ENCODE measurements around the gene AIP. TPM values are rescaled to one million over a fixed set of nuclear protein-coding genes. Genes with fewer than 3 reads are reported as not detected.
A peak's percentile ranks its signal among the peaks of the same experiment; 100 is the strongest.
"Not testable (repeated sequence)": the region's sequence is repeated elsewhere in the genome, so short reads cannot be mapped to it uniquely, and the experiment has no call there.

The AIP gene
- total RNA-seq, 1 donor from 2014 or later = 55.3 TPM

DNA sequence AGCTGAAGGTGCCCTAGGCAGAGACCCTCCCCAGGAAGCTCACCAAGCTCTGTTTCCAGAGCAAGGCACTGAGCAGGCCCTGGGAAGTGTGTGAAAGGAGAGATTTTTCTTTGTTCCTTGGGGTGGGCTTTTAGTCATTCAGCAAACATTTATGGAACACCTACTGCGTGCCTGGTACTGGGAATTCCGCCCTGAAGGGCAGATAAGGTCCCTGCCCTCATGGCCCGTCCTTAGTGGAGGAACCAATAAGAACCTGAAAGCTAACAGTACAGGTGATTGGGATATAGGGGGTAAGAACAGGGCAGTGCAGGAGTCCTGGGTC lies 17.7 kb upstream of the AIP start:
- TF ChIP-seq, protein P1, sequence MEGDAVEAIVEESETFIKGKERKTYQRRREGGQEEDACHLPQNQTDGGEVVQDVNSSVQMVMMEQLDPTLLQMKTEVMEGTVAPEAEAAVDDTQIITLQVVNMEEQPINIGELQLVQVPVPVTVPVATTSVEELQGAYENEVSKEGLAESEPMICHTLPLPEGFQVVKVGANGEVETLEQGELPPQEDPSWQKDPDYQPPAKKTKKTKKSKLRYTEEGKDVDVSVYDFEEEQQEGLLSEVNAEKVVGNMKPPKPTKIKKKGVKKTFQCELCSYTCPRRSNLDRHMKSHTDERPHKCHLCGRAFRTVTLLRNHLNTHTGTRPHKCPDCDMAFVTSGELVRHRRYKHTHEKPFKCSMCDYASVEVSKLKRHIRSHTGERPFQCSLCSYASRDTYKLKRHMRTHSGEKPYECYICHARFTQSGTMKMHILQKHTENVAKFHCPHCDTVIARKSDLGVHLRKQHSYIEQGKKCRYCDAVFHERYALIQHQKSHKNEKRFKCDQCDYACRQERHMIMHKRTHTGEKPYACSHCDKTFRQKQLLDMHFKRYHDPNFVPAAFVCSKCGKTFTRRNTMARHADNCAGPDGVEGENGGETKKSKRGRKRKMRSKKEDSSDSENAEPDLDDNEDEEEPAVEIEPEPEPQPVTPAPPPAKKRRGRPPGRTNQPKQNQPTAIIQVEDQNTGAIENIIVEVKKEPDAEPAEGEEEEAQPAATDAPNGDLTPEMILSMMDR (IDR thresholded peaks at IDR 0.05; ENCODE audit: borderline replicate concordance) = no peak
- Histone ChIP-seq H3K4me1 (peaks cover 51% of the 10 kb centered on the region), H3K9me3 (replicated peaks) (no peaks in the 10 kb centered on the region), H3K36me3 (no peaks in the 10 kb centered on the region), H3K27ac (replicated peaks) (peak overlapping the region; percentile 95), H3K27me3 (ENCODE audit: low read depth) (no peaks in the 10 kb centered on the region), H3K4me3 (peak overlapping the region; percentile 75)
- no peak for DNase-seq
- intact Hi-C loops (cut with micrococcal nuclease) = no loop called here

DNA sequence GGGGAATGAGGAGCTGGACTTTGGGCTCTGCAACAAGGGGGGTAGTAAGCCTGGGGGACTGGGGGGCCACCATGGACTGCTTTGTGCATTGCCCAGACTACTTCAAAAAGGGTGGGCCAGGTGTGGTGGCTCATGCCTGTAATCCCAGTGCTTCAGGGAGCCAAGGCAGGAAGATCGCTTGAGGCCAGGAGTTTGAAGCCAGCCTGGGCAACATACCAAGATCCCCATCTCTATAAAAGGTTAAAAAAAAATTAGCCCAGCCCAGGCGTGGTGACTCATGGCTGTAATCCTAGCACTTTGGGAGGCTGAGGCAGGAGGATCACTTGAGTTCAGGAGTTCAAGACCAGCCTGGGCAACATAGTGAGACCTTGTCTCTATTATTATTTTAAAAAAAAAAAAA lies 17.3 kb upstream of the AIP start:
- H3K27me3 ChIP-seq (ENCODE audit: low read depth); H3K36me3 ChIP-seq; DNase-seq; intact Hi-C loops (cut with micrococcal nuclease); H3K9me3 ChIP-seq (replicated peaks): not testable (repeated sequence)
- peak overlapping the region; percentile 75 for H3K4me3 ChIP-seq
- peaks cover 51% of the 10 kb centered on the region for H3K4me1 ChIP-seq
- peak overlapping the region; percentile 95 for H3K27ac ChIP-seq (replicated peaks)

DNA sequence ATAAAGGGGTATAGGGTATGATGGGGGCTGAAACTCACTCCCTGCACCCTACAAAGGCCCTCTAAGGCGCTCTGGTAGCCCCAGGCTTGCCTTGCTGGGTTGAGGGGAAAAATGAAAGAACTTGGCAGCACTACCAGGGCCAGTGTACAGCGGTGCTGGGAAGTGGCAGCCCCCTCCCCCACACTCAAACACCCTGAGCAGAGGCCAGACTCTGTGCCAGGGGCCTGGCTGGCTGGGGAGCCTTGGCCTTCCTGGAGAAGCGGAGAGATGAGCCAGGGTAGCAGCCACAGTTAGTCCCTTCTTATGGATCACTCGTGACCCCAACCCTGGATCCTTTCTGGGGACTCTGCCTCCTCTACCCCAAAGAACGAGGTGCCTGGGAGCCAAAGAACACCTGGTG lies 16.5 kb upstream of the AIP start:
- no peaks in the 10 kb centered on the region for H3K9me3 ChIP-seq (replicated peaks)
- no peak overlapping the region for H3K4me3 ChIP-seq
- TF ChIP-seq, protein P1 (IDR thresholded peaks at IDR 0.05; ENCODE audit: borderline replicate concordance) = no peak
- H3K4me1 ChIP-seq = peaks cover 51% of the 10 kb centered on the region
- H3K36me3 ChIP-seq = no peaks in the 10 kb centered on the region
- no peaks in the 10 kb centered on the region for H3K27me3 ChIP-seq (ENCODE audit: low read depth)
- no peak for DNase-seq
- intact Hi-C loops (cut with micrococcal nuclease) = no loop called here
- H3K27ac ChIP-seq (replicated peaks) = peak overlapping the region; percentile 1

DNA sequence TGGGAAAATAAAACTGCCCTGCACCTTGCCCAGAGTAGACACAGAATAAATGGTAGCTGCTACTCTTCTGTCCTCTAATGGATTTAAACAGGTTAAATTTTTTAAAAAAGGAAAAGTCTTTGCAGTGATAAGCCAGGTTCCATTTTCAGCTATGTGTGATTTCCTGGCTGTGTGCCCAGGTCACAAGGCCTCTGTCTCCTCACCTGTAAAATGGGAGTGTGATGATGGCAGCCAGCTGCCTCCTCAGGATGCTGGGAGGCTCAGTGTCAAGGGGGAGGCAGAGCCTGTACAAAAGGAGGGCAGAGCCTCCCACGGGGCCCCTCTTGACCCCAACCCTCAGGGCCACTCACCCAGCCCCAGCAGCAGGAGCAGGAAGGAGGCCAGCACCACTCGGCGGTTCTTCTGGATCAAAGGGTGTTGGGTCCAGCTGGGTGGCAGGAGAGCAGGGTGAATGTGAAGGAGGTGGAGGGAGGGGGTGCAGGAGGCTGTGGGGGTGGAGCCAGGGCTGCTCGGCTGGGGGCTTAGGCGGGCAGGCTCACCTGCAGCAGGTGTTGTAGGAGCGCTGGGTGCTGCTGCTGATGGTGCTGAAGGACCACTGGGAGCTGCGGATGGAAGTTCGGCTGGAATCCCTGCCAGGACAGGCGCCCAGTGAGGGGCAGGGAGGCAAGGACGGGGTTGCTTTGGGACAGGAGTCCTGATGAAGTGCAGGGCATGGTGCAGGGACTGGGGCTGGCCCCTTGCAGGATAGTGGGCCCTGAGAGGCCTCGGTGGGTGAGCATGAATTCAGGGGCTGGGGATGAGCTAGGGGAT lies 15.7 kb upstream of the AIP start:
- Histone ChIP-seq H3K4me1 (peaks cover 51% of the 10 kb centered on the region), H3K27me3 (ENCODE audit: low read depth) (no peaks in the 10 kb centered on the region), H3K27ac (replicated peaks) (peak overlapping the region; percentile 1), H3K9me3 (replicated peaks) (no peaks in the 10 kb centered on the region), H3K4me3 (no peak overlapping the region), H3K36me3 (no peaks in the 10 kb centered on the region)
- intact Hi-C loops (cut with micrococcal nuclease) = no loop called here
- no peak for DNase-seq
- TF ChIP-seq, protein P1 (IDR thresholded peaks at IDR 0.05; ENCODE audit: borderline replicate concordance) = no peak

DNA sequence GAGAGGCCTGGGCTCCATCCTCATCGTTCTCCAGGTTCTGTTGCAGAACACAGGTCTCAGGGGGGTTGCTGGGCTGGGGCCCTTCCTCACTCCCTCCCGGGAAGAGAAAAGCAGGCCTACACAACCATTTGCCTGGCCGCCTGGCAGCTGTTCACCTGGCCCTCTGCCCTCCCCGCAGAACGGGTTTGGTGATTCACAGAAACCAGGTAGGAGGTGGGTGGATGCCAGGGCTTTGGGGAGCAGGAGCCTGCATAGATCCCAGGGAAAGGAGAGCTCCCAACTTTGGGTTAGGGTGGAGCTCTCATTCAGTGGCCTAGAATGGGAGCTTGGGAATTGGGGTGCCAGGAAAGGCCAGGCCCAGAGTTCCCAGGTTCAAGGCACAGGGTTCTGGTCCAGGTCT lies 14.8 kb upstream of the AIP start:
- TF ChIP-seq, protein P1 (IDR thresholded peaks at IDR 0.05; ENCODE audit: borderline replicate concordance) = no peak
- H3K27ac ChIP-seq (replicated peaks) = peak overlapping the region; percentile 95
- no peaks in the 10 kb centered on the region for H3K9me3 ChIP-seq (replicated peaks)
- H3K36me3 ChIP-seq = no peaks in the 10 kb centered on the region
- peaks cover 51% of the 10 kb centered on the region for H3K4me1 ChIP-seq
- intact Hi-C loops (cut with micrococcal nuclease) = no loop called here
- no peaks in the 10 kb centered on the region for H3K27me3 ChIP-seq (ENCODE audit: low read depth)
- peak overlapping the region; percentile 83 for H3K4me3 ChIP-seq
- DNase-seq = no peak

DNA sequence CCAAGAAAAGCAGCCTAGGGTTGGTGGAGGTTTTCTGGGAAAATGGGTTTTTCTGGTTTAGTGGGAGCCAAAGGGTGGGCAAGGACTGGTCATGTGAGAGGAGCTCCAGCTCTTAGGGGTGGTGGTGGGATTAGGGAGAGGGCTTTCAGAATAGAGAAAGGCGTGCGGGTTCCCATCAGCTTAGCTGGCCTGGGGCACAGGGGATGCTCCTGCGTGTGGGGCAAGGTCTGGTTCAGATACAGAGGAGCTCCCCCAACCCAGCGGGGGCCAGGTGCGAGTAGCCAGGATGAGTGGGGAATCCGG lies 14.4 kb upstream of the AIP start:
- intact Hi-C loops (cut with micrococcal nuclease) = no loop called here
- DNase-seq = no peak

More for the DNA sequence above, 14.4 kb upstream of the AIP start:
- Histone ChIP-seq H3K4me3 (peak overlapping the region; percentile 83), H3K27ac (replicated peaks) (peak overlapping the region; percentile 95), H3K4me1 (peaks cover 48% of the 10 kb centered on the region), H3K27me3 (ENCODE audit: low read depth) (no peaks in the 10 kb centered on the region), H3K36me3 (no peaks in the 10 kb centered on the region), H3K9me3 (replicated peaks) (no peaks in the 10 kb centered on the region)
- TF ChIP-seq, protein P1 (IDR thresholded peaks at IDR 0.05; ENCODE audit: borderline replicate concordance) = no peak

Data from left ventricle myocardium inferior (tissue), 1 donor.